ENCODE measurements around the gene SCN3A. TPM values are rescaled to one million over a fixed set of nuclear protein-coding genes. Genes with fewer than 3 reads are reported as not detected.

The SCN3A gene
- total RNA-seq, 1 experiment from 2014 or later, result 0.09 TPM

DNA sequence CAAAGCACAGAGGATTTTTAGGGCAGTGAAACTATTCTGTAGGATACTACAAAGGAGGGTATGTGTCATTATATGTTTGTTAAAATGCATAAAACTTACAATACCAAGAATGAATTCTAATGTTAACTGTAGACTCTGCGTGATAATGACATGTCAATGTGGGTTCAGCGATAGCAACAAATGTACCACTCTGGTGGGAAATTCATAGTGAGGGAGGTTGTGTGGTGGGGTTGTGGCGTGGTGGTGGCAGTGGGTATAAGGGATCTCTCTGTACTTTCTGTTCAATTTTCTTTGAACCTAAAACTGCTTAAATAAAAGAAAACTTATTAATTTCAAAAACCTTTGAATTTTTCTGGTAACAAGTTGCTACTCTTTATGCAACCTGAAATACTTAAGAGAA lies 149.2 kb downstream of the SCN3A start:
- no TSS peak for BruUV-seq (replicated peaks)
- DNase-seq, result no peak
- Mint-ChIP-seq H3K27me3 (ENCODE audit: unreplicated experiment) (no peaks in the 10 kb centered on the region), H3K4me1 (ENCODE audit: low read depth, unreplicated experiment) (peaks cover 9% of the 10 kb centered on the region), H3K4me3 (ENCODE audit: low read depth, unreplicated experiment) (no peak overlapping the region), H3K36me3 (ENCODE audit: insufficient read depth, unreplicated experiment) (no peaks in the 10 kb centered on the region), H3K27ac (ENCODE audit: unreplicated experiment) (no peak overlapping the region), H3K9me3 (ENCODE audit: low read depth, unreplicated experiment) (no peaks in the 10 kb centered on the region)
- TF ChIP-seq, protein P1, sequence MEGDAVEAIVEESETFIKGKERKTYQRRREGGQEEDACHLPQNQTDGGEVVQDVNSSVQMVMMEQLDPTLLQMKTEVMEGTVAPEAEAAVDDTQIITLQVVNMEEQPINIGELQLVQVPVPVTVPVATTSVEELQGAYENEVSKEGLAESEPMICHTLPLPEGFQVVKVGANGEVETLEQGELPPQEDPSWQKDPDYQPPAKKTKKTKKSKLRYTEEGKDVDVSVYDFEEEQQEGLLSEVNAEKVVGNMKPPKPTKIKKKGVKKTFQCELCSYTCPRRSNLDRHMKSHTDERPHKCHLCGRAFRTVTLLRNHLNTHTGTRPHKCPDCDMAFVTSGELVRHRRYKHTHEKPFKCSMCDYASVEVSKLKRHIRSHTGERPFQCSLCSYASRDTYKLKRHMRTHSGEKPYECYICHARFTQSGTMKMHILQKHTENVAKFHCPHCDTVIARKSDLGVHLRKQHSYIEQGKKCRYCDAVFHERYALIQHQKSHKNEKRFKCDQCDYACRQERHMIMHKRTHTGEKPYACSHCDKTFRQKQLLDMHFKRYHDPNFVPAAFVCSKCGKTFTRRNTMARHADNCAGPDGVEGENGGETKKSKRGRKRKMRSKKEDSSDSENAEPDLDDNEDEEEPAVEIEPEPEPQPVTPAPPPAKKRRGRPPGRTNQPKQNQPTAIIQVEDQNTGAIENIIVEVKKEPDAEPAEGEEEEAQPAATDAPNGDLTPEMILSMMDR (IDR thresholded peaks at IDR 0.05; ENCODE audit: unreplicated experiment), result no peak
- CTCF ChIA-PET, result no interaction called here
- intact Hi-C loops (cut with micrococcal nuclease; ENCODE audit: unreplicated experiment), result no loop called here

- no TSS peak for BruUV-seq (replicated peaks)
- H3K27me3 Mint-ChIP-seq (ENCODE audit: unreplicated experiment), result peaks cover 22% of the 10 kb centered on the region
- no peak overlapping the region for H3K27ac Mint-ChIP-seq (ENCODE audit: unreplicated experiment)
- CTCF ChIA-PET, result no interaction called here
- no peaks in the 10 kb centered on the region for H3K36me3 Mint-ChIP-seq (ENCODE audit: insufficient read depth, unreplicated experiment)
- TF ChIP-seq, protein P1 (IDR thresholded peaks at IDR 0.05; ENCODE audit: unreplicated experiment), result no peak
- H3K9me3 Mint-ChIP-seq (ENCODE audit: low read depth, unreplicated experiment), result no peaks in the 10 kb centered on the region
- DNase-seq, result no peak
- H3K4me3 Mint-ChIP-seq (ENCODE audit: low read depth, unreplicated experiment), result no peak overlapping the region
- H3K4me1 Mint-ChIP-seq (ENCODE audit: low read depth, unreplicated experiment), result no peaks in the 10 kb centered on the region
- intact Hi-C loops (cut with micrococcal nuclease; ENCODE audit: unreplicated experiment), result no loop called here
Measured at GRCh38 chr2:165044505-165045303, 159.1 kb downstream of the SCN3A start.

Other genes starting within 250 kb of the SCN3A start
- gene SLC38A11, start 248.5 kb downstream of the SCN3A start, total RNA-seq (2022), result 0.57 and 1.6 TPM in 2 replicates
- 0.07 and 0.19 TPM in 2 replicates for gene SCN2A, start 35.4 kb upstream of the SCN3A start, total RNA-seq (2022)